ENCODE data around the gene GPR82.

Gene GPR82

DNA sequence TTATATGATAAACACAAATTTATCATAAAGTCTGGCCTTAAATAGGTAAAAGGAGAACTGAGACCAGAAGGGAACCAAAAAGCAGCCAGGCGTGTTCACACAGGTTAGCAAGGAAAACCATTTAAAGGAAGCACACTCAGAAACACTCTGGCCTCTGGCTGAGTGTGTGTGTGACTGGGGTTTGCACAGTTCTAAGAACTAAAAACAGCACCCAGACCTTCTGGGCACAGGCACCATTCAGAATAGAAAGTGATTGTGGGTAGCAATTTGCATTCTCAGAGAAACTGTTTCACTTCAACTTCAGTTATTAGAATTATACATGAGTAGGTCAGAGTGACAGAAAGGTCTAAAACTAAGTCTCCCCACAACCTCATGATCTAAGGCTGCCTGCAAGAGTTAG lies 10.0 kb downstream of the GPR82 start:
- H3K9me3 Mint-ChIP-seq (ENCODE audit: low read depth): no peaks in the 10 kb centered on the region
- H3K36me3 Mint-ChIP-seq: peaks cover 5% of the 10 kb centered on the region
- peak overlapping the region; percentile 87 for H3K27ac Mint-ChIP-seq
- H3K4me3 Mint-ChIP-seq: peak overlapping the region; percentile 20
- no peaks in the 10 kb centered on the region for H3K27me3 Mint-ChIP-seq
- peaks cover 26% of the 10 kb centered on the region for H3K4me1 Mint-ChIP-seq (ENCODE audit: low read depth)

DNA sequence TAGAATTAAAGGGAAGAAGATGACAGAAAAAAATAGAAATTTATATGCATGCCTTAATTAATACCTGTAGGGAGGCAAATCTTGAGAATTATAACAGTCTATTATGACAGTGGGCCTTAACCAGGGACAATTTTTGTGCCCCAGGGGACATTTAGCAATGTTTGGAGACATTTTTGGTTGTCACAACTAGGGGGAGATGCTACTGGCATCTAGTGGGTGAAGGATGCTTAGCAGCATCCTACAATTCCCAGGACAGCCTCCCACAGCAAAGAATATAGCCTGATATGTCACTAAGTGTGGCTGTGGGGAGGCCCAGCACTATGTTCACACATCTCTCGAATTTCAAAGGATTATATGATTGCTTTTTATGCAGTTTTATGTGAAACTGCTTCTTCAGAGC lies 10.5 kb downstream of the GPR82 start:
- Mint-ChIP-seq H3K4me3 (no peak overlapping the region), H3K36me3 (peaks cover 5% of the 10 kb centered on the region), H3K27ac (peak overlapping the region; percentile 87), H3K9me3 (ENCODE audit: low read depth) (no peaks in the 10 kb centered on the region), H3K27me3 (no peaks in the 10 kb centered on the region), H3K4me1 (ENCODE audit: low read depth) (peaks cover 26% of the 10 kb centered on the region)

DNA sequence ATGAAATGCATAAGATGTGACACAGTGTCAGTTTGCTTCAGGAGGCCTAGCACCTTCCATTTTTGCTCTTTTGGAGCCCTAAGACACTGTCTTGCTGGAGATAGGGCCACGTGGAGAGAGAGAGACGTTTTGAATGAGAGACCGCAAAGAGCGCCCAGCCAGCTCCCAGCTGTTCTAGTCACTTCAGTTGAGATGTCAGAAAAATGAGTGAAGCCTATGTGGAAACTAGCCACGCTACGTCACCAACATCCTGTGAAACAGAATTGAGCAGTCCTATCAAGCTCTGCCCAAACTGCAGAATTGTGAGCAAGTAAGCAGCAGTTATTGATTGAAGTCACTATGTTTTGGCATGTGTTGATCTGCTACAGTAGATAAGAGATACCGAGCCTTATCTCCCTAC lies 13.1 kb downstream of the GPR82 start:
- Mint-ChIP-seq H3K27me3 (no peaks in the 10 kb centered on the region), H3K9me3 (ENCODE audit: low read depth) (no peaks in the 10 kb centered on the region), H3K4me3 (no peak overlapping the region), H3K36me3 (peaks cover 5% of the 10 kb centered on the region), H3K27ac (peak overlapping the region; percentile 30), H3K4me1 (ENCODE audit: low read depth) (peaks cover 27% of the 10 kb centered on the region)

DNA sequence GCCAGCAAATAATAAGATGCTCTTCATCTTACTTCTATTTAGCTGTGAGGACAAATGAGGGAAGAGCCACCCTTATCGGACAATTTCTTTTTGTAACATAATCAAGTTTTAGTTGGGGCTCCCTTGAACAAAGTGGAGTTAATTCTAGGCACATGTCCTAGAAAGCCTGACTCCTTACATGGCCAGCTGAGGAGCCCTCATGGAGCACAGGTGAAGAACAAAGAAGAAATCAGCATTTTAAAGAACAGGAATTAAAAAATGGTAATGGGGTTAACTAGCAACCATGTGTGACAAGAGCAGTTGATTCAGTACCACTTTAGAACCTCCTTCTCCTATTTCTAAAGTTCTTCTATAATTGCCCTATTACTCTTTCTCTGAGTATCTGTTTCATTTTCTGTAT lies 15.9 kb downstream of the GPR82 start:
- Mint-ChIP-seq H3K4me1 (ENCODE audit: low read depth) (peaks cover 15% of the 10 kb centered on the region), H3K4me3 (no peak overlapping the region), H3K27me3 (no peaks in the 10 kb centered on the region), H3K27ac (peak overlapping the region; percentile 41), H3K9me3 (ENCODE audit: low read depth) (no peaks in the 10 kb centered on the region), H3K36me3 (peaks cover 11% of the 10 kb centered on the region)

DNA sequence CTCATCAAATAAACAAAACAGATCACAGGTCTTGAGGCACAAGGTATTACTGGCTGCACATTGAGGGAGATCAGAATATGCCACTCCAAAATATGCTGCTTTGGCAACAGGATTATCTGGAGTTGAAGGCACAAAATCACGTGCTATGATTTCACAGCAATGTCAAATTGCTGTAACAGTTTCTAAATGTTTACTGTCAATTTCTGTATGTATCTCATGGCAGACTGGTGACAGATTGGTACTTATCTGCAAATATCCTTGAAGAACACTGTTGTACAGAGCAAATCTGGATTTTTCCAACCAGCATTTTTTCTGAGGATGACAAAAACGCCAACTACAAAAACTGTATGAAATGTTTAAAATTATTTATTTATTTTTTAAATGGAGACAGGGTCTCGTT lies 26.7 kb downstream of the GPR82 start:
- peaks cover 3% of the 10 kb centered on the region for H3K36me3 Mint-ChIP-seq
- H3K4me1 Mint-ChIP-seq (ENCODE audit: low read depth): peaks cover 3% of the 10 kb centered on the region

DNA sequence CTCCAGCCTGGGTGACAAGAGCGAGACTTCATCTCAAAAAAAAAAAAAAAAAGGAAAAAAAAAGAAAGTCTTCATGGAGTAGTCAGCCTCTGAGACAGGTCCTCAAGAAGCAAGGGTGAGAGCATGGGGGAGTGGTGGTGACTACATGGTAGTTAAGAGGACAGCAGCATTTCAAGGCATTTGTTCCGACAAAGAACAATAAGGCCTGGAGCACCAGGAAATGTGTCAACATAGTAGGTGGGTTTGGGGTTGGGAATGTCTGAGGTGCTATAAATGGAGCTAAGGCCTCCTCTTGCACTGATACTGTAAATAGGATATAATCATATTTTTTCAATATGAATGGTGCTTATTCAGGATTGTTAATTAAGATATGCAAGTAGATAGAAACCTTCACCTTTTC lies 34.4 kb downstream of the GPR82 start:
- Mint-ChIP-seq H3K27me3 (no peaks in the 10 kb centered on the region), H3K36me3 (peaks cover 3% of the 10 kb centered on the region), H3K4me3 (no peak overlapping the region), H3K9me3 (ENCODE audit: low read depth) (no peaks in the 10 kb centered on the region), H3K27ac (no peak overlapping the region), H3K4me1 (ENCODE audit: low read depth) (peaks cover 7% of the 10 kb centered on the region)

More for the DNA sequence above, 26.7 kb downstream of the GPR82 start:
- Mint-ChIP-seq H3K4me3 (no peak overlapping the region), H3K27me3 (no peaks in the 10 kb centered on the region), H3K27ac (no peak overlapping the region), H3K9me3 (ENCODE audit: low read depth) (no peaks in the 10 kb centered on the region)

DNA sequence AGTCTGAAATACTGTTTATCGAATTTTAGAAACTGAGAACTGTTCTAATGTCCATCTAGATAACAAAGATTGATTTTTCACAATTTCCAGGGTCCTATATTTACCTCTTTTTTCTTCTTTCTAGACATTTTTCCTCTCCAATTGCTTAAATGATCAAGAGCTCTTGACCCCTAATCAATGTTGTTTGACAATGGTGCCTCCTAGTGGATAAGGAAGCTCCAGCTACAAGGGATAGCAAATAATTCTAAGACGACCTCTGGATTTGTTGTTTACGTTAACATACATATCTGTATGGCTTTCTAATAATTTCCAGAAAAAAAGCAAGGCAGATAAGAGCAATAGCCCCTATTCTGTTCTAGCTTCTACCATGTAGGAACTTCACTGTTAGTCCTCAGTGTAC lies 35.8 kb downstream of the GPR82 start:
- no peak overlapping the region for H3K4me3 Mint-ChIP-seq
- H3K4me1 Mint-ChIP-seq (ENCODE audit: low read depth): peaks cover 13% of the 10 kb centered on the region
- no peaks in the 10 kb centered on the region for H3K36me3 Mint-ChIP-seq
- H3K9me3 Mint-ChIP-seq (ENCODE audit: low read depth): no peaks in the 10 kb centered on the region
- H3K27me3 Mint-ChIP-seq: no peaks in the 10 kb centered on the region
- H3K27ac Mint-ChIP-seq: no peak overlapping the region

DNA sequence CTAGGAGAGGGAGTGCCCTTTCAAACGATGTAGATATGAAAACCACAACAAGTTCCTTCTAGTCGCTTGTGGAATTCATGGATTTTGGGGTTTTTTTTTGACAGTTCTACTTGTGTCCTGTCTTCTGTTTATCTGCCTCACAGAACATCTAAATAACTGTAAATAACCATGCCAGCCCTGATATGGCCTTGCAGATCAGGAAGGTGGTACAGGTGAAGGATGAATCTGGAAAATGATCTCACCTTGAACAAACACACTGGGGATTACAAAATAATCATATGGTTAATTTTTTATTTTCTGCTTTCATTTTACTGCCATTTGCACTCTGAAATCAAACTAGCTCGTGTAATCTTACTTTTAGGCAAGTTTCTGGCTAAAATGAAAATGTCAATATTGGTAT lies 37.2 kb downstream of the GPR82 start:
- no peak overlapping the region for H3K27ac Mint-ChIP-seq

DNA sequence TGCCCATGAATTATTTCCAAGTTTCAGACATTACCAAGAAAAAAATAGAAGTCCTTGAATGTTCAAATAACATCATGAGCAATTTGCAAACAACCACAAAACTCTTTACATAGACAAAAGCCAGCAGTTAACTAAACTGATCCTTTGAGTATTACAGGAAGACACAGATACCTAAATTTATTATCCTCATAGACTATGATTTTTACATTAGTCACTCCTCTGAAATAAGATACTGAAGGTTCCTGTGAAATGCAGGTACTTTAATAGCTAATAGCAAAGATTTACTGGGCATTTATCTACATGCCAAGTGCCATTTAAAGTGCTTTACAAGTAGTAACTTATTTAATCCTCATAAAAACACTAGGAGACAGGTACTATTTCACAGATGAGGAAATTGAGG lies 37.7 kb downstream of the GPR82 start:
- Mint-ChIP-seq H3K36me3 (no peaks in the 10 kb centered on the region), H3K4me3 (no peak overlapping the region), H3K4me1 (ENCODE audit: low read depth) (peaks cover 13% of the 10 kb centered on the region), H3K9me3 (ENCODE audit: low read depth) (no peaks in the 10 kb centered on the region), H3K27ac (no peak overlapping the region), H3K27me3 (no peaks in the 10 kb centered on the region)

More for the DNA sequence above, 37.2 kb downstream of the GPR82 start:
- Mint-ChIP-seq H3K9me3 (ENCODE audit: low read depth) (no peaks in the 10 kb centered on the region), H3K27me3 (no peaks in the 10 kb centered on the region), H3K4me1 (ENCODE audit: low read depth) (peaks cover 13% of the 10 kb centered on the region), H3K36me3 (no peaks in the 10 kb centered on the region), H3K4me3 (no peak overlapping the region)

DNA sequence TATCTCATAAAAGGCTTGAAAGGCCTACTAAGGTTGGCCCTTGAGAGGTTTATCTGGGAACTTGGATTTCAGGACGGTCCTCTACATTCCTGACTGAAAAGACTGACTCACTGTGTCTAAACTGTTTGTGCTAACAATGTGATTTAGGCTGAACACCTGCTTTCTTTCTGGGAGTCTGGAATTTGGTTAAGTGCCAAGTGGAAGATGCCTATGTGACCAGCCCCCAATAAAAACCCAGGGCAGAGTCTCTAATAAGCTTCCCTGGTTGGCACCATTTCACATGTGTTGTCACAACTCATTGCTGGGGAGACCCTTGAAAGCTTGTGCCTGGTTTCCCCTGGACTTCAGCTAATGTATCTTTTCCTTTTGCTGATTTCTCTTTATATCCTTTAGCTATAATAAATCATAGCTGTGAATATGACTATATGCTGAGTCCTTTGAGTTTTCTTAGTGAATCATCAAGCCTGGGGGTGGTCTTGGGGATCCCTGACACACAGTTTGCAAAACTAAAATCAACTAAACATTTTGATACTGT lies 55.1 kb downstream of the GPR82 start:
- Mint-ChIP-seq H3K4me1 (ENCODE audit: low read depth) (peaks cover 20% of the 10 kb centered on the region), H3K9me3 (ENCODE audit: low read depth) (no peaks in the 10 kb centered on the region), H3K27me3 (no peaks in the 10 kb centered on the region), H3K4me3 (no peak overlapping the region), H3K36me3 (peaks cover 3% of the 10 kb centered on the region), H3K27ac (no peak overlapping the region)
